Breast epithelium (tissue), 4 donors: Measurements from ENCODE around the gene NOM1. TPM values are rescaled to one million over a fixed set of nuclear protein-coding genes. Genes with fewer than 3 reads are reported as not detected.

Source experiments
- DNase-seq, 2 donors: peaks; one replicate each; pipeline ENCODE4 v3.0.0-alpha.2; 2019; ENCODE audit warnings: low spot score in 2 of 2
- H3K27ac ChIP-seq, 2 donors: fragments of 200-600 bp; sonication (generic) in 1 of 2; one replicate each; pipeline ENCODE4 v1.5.1; 2016 to 2019; ENCODE audit warnings: mild to moderate bottlenecking in 1 of 2
- H3K27me3 ChIP-seq, 2 donors: fragments of 200-600 bp; sonication (generic) in 1 of 2; one replicate each; pipeline versions ENCODE4 v1.5.1 to v1.6.0; 2017 to 2019; ENCODE audit warnings: control low read depth in 1 of 2, mild to moderate bottlenecking in 1 of 2
- H3K36me3 ChIP-seq: fragments of 200-600 bp; one replicate; pipeline ENCODE4 v1.5.1; 2019
- H3K4me1 ChIP-seq, 2 donors: fragments of 200-600 bp; sonication (generic); one replicate each; pipeline ENCODE4 v1.5.1; 2016 to 2019; ENCODE audit warnings: control low read depth in 1 of 2
- H3K4me3 ChIP-seq, 3 donors: fragments of 200-600 bp; sonication (generic); 1 replicate in 2 of 3; 2 replicates in 1 of 3; pipeline ENCODE4 v1.5.1; 2016 to 2019; ENCODE audit warnings: mild to moderate bottlenecking in 3 of 3, moderate library complexity in 2 of 3
- H3K9me3 ChIP-seq, 2 donors: fragments of 200-600 bp; sonication (generic) in 1 of 2; one replicate each; pipeline ENCODE4 v1.5.1; 2016 to 2019; ENCODE audit warnings: control low read depth in 1 of 2
- POLR2A ChIP-seq: fragments of 450-650 bp; IDR thresholded peaks from one replicate; pipeline ENCODE4 v1.6.1; 2016; ENCODE audit warnings: antibody characterized with exemption, mild to moderate bottlenecking, moderate library complexity
- POLR2AphosphoS5 ChIP-seq, 3 donors: sonication (generic); formaldehyde crosslinking; IDR thresholded peaks; one replicate each; pipeline ENCODE4 v1.6.1; 2017; ENCODE audit warnings: antibody characterized with exemption in 3 of 3
- intact Hi-C: fragments of 100-400 bp; cut with DNase I; formaldehyde crosslinking; loops from one replicate; pipeline ENCODE4 v1.15.1; 2023; ENCODE audit warnings: low total_unique reads
- total RNA-seq, 3 donors: library from RNA; depleted of rRNA; stranded (reverse); fragments of >200 nt; gene quantifications; one replicate each; pipeline ENCODE4 v1.1.0, GENCODE V29; 2016
- TF ChIP-seq, protein P1 (sequence below), 3 donors: fragments of 450-650 bp; IDR thresholded peaks; one replicate each; pipeline ENCODE4 v1.5.1; 2016 to 2017; ENCODE audit warnings: antibody characterized with exemption in 3 of 3, mild to moderate bottlenecking in 3 of 3, moderate library complexity in 3 of 3

NOM1 gene
- total RNA-seq, 3 donors from 2014 or later: 17.1 to 31.5 (median 25.2) TPM

GRCh38 chr7:156956727-156957126 lies 7.2 kb downstream of the NOM1 start:
- TF ChIP-seq POLR2A (no peak), POLR2AphosphoS5 (IDR thresholded peaks at IDR 0.05) (no peak)
- TF ChIP-seq, protein P1, sequence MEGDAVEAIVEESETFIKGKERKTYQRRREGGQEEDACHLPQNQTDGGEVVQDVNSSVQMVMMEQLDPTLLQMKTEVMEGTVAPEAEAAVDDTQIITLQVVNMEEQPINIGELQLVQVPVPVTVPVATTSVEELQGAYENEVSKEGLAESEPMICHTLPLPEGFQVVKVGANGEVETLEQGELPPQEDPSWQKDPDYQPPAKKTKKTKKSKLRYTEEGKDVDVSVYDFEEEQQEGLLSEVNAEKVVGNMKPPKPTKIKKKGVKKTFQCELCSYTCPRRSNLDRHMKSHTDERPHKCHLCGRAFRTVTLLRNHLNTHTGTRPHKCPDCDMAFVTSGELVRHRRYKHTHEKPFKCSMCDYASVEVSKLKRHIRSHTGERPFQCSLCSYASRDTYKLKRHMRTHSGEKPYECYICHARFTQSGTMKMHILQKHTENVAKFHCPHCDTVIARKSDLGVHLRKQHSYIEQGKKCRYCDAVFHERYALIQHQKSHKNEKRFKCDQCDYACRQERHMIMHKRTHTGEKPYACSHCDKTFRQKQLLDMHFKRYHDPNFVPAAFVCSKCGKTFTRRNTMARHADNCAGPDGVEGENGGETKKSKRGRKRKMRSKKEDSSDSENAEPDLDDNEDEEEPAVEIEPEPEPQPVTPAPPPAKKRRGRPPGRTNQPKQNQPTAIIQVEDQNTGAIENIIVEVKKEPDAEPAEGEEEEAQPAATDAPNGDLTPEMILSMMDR (IDR thresholded peaks at IDR 0.05): no peak
- intact Hi-C loops: loop anchor here (10.0 kb wide), 1 partner anchor 1942 kb away; no protein-coding TSS in a partner anchor
- Histone ChIP-seq H3K36me3 (no peaks in the 10 kb centered on the region), H3K4me3 (no peak overlapping the region), H3K27ac (no peak overlapping the region), H3K4me1 (no peaks in the 10 kb centered on the region), H3K9me3 (no peaks in the 10 kb centered on the region), H3K27me3 (no peaks in the 10 kb centered on the region)
- DNase-seq: no peak

DNA sequence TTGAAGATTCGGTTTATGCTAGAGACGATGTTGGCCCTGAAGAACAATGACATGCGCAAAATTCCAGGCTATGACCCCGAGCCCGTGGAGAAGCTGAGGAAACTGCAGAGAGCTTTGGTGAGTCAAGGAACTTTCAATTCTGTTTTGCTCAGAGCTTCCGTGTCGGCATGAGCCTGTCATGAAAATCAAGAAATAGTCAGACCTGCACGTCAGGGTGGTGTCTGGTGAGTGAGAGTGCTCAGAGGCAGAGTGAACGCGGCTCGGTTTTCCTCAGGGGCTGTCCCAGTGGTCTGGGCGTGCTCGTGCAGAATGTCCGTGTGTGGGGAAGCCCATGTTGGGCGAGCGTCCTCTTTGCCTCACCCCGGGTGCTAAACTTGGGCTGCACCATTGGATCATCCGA lies 12.6 kb downstream of the NOM1 start:
- Histone ChIP-seq H3K27ac (no peak overlapping the region), H3K4me3 (no peak overlapping the region), H3K9me3 (no peaks in the 10 kb centered on the region), H3K27me3 (no peaks in the 10 kb centered on the region), H3K36me3 (peaks cover 4% of the 10 kb centered on the region), H3K4me1 (no peaks in the 10 kb centered on the region)
- TF ChIP-seq POLR2A: no peak
- TF ChIP-seq, protein P1 (IDR thresholded peaks at IDR 0.05): no peak
- TF ChIP-seq POLR2AphosphoS5 (IDR thresholded peaks at IDR 0.05): no peak
- DNase-seq: no peak
- intact Hi-C loops: no loop called here

DNA sequence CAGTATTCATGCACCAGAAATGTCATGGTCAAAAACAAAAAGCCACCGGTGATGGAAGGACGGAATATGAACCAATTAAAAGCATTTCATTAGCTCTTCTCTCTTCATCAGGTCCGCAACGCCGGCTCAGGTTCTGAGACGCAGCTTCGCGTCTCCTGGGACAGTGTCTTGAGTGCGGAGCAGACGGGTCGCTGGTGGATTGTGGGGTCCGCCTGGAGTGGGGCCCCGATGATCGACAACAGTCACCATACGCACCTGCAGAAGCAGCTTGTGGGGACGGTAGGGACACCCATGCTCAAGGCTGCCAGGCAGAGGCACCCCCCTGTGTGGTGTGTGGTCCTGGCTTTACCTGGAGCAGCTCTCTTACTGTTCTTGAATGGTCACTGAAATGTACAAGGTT lies 13.4 kb downstream of the NOM1 start:
- Histone ChIP-seq H3K36me3 (peaks cover 4% of the 10 kb centered on the region), H3K4me3 (no peak overlapping the region), H3K4me1 (no peaks in the 10 kb centered on the region), H3K27ac (no peak overlapping the region), H3K27me3 (no peaks in the 10 kb centered on the region), H3K9me3 (no peaks in the 10 kb centered on the region)
- no peak for DNase-seq
- intact Hi-C loops: no loop called here
- TF ChIP-seq POLR2A (no peak), POLR2AphosphoS5 (IDR thresholded peaks at IDR 0.05) (no peak)
- TF ChIP-seq, protein P1 (IDR thresholded peaks at IDR 0.05): no peak

- intact Hi-C loops: no loop called here
- Histone ChIP-seq H3K4me1 (no peaks in the 10 kb centered on the region), H3K27me3 (no peaks in the 10 kb centered on the region), H3K4me3 (no peak overlapping the region), H3K9me3 (no peaks in the 10 kb centered on the region), H3K27ac (no peak overlapping the region), H3K36me3 (peaks cover 4% of the 10 kb centered on the region)
- TF ChIP-seq POLR2AphosphoS5 (IDR thresholded peaks at IDR 0.05): no peak
- TF ChIP-seq, protein P1 (IDR thresholded peaks at IDR 0.05): no peak
- TF ChIP-seq POLR2A: no peak
- no peak for DNase-seq
These were observed 14.0 kb downstream of the NOM1 start for GRCh38 chr7:156963472-156963871.

GRCh38 chr7:156964971-156965370 lies 15.5 kb downstream of the NOM1 start:
- Histone ChIP-seq H3K27me3 (no peaks in the 10 kb centered on the region), H3K27ac (no peak overlapping the region), H3K4me3 (no peak overlapping the region), H3K36me3 (peaks cover 4% of the 10 kb centered on the region), H3K9me3 (no peaks in the 10 kb centered on the region), H3K4me1 (no peaks in the 10 kb centered on the region)
- intact Hi-C loops: no loop called here
- no peak for TF ChIP-seq POLR2AphosphoS5 (IDR thresholded peaks at IDR 0.05)
- TF ChIP-seq, protein P1 (IDR thresholded peaks at IDR 0.05): no peak
- no peak for TF ChIP-seq POLR2A
- DNase-seq: no peak
